NCI-H748 treated with DMSO at 0.1 percent for 48 hours (cell line): Measurements from ENCODE around the gene LIPE.
A peak's percentile ranks its signal among the peaks of the same experiment; 100 is the strongest.

Source experiments
- DNase-seq: peaks from one replicate; lab custom pipeline; 2025; lab: John Stamatoyannopoulos, UW

LIPE gene

DNA sequence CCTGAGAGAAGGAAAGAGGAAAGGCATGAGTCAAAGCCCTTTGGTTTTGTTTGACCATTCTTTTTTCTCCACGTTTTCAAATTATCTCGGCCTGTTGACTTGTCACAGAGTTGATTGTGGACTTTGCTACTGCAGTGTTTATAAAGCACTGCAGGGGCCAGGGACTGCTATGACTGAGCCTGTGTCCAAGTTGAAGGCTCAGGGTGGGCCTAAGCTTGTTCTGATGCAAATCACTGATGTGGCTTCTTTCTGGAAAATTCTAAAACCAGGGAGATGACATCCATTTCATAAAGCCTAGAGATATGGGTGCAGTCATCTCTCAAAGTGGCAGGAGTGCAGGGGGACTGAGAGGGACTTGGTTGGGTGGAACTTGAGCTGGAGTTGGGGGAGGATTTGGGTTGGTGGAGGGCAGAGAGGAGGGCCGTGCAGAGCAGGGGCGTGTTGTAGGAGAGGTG is 16.8 kb upstream of the LIPE start:
- peak; percentile 58 for DNase-seq

DNA sequence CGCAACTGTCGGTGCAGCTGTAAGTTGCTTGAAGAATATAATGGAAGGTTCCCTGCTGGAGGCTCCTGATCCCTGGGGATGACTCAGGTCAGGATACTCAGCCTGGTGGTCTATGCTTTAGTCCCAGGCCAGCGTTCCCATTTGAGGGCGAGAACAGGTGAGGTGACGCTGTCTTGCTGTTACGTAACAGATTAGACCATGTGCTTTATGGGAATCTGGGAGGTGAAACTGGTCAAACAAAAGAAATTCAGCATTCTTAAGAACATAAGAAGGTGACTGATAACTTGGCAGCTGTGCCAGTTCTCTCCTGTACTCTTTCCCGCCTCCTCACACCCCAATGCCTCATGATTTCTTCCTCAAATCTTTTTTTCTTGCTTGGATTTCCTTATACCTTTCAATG is 15.6 kb upstream of the LIPE start, which contains the start of gene CXCL17:
Gene CXCL17, minus strand, starts transcription at position 114 of the 400 bp plus-strand sequence. CDS start 114 bp downstream, outside the sequence.
- DNase-seq, result no peak

DNA sequence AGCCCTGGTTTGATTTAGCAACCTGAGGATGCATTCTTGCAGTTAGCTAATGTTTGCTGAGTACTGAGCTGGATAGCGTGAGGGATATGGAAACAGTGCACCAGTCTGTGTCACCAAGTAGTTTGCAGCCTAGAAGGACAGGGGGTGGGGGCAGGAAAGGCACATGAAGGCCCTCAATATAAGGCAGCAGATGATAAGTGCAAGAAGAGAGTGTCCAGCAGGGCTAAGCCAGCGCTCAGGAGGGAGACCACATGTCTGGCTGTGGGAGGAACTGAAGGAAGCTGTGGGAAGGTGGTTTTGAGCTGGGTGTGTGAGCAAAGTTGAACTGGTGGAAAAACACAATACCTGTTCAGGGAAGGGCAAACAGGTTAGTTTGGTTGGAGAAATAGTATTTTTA is 13.9 kb upstream of the LIPE start:
- no peak for DNase-seq

DNA sequence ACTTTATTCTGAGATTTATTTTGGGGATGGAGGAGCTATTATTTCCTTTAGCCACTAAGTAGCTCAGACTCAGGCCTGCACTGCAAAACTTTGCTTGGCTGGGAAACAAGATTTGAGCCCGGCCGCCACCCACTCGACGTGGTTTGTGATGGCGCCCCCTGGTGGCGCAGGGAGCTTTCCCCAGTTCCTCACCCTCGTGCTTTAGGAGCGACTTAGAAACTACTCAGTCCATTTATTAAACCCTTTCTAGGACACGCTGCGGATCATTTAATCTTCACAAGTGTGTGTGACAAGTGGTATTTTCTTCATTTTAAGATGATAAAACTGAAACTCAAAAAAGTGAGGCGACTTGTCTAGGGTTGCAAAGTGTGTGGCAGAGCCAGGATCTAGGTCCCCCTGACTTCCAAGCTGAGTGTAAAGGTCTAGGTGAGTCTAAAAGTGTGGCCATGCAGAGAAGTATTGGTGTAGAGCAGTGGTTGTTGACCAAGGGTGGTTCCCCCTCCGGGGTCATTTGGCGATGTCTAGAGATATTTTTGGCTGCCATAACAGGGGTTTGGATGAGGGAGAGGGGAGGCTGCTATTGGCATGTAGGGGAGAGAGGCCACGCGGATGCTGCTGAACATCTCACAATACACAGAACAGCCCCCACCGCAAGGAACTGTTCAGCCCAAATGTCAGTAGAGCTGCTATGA is 13.3 kb upstream of the LIPE start:
- peak; percentile 43 for DNase-seq

DNA sequence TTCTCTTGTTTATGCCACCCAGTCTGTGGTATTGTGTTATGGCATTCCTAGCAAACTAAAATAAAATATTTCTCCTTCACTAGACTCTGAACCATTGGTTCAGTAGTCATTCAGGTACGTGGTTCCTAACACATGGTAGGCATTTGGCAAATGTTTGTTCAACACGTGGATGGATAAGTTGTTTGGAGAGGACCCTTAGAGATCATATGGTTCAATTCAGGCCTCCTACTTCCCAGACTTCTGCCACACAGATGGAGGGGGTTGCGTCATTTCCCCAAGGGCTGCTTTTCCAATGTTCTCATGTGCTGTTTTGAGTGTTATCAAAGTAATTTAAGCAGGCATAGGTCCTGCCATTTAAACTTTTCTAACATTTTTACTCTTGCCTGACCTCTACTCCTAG is 8.8 kb upstream of the LIPE start:
- DNase-seq, result no peak

DNA sequence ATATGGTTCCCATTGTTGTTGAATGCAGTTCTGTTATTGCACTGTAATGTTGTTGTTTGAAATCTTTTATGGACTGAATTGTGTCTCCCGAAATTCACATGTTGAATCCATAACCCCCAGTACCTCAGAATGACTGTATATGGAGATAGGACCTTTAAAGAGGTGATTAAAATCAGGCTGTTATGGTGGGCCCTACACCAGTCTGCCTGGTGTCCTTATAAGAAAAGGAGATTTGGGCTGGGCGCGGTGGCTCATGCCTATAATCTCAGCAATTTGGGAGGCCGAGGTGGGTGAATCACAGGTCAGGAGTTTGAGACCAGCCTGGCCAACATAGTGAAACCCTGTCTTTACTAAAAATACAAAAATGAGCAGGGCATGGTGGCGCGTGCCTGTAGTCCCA is 8.1 kb upstream of the LIPE start:
- no peak for DNase-seq

DNA sequence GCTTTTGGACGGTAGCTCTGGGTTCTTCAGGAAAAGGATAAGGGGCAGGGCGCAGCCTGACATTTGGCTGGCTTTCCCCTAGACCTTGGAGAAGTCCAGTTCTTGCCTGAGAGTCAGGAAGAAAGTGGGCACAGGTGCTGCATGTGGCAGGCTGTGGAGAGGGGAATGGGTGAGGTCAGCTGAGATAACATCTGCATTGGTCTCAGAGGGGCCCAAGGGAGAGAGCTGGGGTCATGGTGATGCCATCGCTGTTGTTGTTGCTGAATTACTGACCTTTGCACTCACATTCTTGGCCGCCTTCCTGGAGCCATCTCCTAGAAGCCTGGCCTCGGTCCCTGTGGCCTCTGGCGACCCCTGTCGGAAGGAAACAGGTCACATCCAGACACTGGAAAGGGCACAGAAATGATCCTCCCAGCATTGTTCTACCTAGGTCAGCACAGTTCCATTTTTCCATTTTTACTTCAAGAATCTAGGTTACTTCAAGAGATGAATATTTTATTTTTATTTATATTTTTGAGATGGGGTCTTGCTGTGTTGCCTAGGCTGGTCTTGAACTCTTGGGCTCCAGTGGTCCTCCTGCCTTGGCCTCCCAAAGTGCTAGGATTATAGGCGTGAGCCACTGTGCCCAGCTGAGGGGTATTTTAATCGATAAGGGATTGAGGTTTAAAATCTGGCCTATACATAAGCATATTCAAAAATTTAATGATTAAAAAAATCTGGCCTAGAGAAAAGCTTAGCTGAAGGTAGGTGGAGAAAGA is 6.5 kb upstream of the LIPE start:
- peak; percentile 55 for DNase-seq

DNA sequence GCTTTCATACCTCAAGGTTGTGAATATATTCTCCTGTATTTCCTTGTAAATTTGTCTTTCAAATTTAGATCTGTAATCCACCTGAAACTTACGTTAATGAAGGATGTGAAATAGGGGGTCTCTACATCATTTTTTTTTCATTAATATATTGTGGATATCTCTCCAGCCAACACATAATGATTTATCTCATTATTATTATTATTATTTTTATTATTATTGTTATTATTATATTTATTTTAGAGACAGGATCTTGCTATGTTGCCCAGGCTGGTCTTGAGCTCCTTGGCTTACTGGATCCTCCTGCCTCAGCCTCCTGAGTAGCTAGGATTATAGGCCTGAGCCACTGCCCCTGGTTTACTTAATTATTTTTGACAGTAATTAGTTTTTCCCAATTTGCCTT is 4.3 kb upstream of the LIPE start:
- DNase-seq, result no peak

DNA sequence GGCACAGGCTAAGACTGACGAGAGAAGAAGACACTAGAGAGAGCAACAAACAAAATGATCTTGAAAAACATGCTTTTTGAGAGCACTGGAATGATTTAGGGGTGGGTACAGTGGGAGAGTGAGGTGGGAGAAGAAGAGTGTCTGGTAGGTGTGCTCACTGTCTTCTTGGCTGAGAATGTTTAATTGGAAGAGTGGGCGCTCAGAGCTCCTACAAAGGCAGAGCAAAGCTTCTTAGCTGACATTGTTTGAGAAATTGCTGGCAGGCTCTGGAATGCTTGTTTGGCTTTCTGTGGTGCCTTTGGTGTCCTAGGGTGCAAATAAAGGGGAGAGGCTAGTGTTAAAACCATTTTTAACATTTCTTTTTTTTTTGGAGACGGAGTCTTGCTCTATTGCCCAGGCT is 1.5 kb upstream of the LIPE start:
- no peak for DNase-seq

DNA sequence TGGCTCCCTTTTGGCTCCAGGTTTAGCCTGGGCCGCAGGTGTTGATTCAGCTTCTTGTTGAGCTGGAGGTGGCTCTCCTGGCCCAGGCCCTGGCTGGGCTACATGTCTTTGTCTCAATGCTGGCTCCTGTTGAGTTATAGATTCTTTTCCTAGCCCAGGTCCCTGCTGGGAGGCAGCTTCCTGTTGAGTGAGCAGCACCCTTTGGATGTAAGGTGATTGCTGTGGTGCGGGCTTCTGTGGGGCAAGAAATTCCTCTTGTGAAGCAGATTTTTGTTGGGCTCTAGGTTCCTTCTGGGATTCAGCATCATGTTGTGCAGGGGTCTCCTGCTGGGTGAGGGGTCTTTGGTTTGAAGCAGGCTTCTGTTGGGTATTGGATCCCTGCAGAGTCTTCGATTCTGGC is 545 bp downstream of the LIPE start:
- no peak for DNase-seq

DNA sequence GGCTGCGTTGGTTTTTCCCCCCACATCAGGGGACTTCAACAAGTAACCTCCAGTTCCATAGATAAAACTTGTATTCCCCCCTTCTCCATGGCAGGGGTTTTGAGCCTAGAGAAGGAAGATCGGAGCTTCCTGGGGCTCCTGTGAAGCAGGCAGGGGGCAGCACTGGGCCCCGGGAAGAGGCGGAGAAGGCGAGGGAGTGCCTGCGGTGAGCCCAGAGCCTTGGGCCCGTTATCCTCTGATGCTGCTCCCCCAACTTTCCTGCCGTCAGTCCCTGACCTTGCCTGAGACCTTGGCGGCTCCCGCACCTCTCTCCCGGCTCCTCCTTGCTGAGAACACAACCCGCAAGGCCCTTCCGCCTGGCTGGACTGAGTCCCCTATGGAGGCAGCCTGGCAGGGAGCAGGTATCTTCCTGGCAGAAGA is 2.5 kb downstream of the LIPE start:
- no peak for DNase-seq

DNA sequence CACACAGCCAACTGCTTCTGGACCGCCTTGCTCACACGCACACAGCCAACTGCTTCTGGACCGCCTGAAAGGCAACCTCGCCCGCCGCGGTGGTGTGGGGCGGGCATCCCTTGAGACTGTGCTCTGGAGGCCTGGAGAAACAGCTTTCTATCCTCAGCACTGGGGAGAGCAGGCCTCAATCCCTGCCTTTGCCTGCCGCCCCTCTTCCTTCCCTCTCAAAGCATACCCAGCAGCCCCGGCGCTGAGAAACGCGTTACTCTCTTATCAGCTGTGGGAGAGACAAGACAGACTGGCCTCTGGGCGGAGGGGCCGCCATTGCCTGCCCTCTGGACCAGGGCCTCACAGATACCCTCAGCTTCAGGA is 2.9 kb downstream of the LIPE start:
- no peak for DNase-seq

DNA sequence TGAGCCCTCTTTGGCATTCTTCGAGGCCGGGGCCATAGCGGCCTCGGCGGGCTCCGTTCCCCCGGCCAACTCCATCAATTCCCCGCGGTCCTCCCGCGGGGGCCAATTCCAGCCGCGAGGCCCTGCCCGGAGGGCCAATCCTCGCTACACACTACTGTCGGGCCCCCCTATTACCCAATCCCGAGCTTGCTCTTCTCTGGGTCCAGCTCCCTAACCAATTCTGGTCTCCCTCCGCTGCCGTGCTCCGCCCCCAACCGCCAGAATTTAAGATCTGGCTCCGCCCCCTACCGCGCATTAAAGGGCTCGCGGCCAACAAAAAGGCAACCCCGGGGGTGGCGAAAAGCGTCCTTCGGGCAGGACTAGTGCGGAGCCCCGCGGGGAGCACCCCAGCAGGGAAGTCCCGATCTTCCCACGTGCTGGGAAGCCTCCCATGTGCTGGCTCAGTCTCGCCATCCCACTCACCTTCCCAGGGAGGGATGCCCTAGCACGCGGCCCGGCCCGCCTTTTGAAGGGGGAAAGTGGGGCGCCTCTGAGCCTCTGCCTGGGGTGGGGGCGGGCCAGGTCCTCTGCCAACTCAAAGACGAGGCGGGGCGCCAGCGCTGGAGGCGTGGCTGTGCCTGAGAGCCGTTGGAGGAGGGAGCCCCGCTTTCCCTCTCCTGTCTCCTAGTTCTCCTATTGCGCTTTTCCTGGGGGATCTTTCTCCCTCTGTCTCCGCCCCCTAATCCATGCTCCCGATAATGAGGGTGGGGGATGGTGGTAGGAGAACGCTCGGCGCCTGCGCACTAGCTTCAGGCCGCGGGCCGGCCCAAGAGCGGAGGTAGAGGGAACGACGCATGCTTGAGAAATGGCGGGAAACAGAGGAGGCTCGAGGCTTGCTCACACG is 3.5 kb downstream of the LIPE start:
- peak; percentile 83 for DNase-seq

DNA sequence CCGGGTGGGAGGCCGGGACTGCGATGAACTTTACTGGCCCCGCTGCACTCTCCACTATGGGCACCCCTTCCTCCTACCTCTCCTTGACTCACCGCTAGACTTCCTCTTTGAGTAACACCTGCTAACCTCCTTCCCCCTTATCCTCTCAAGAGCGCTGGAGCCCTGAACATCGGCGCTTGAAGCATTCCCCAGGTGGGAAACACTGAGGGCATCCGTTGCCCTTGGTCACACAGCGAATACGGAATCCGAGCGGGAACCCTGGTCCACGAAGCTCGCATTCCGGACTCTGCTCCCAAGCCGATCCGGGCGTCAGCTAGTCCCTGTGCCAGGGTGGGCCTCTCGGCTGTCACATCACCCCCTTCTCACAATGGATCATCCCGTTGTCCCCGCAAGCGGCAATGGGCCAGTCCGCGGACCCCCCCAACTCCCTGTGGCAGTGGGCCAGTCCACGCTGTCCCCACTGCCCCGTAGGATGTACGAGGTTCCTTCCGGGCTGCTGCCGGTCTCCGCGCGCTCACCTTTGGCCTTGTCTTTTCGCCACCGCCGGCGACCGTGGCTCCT is 4.2 kb downstream of the LIPE start:
- peak; percentile 61 for DNase-seq

DNA sequence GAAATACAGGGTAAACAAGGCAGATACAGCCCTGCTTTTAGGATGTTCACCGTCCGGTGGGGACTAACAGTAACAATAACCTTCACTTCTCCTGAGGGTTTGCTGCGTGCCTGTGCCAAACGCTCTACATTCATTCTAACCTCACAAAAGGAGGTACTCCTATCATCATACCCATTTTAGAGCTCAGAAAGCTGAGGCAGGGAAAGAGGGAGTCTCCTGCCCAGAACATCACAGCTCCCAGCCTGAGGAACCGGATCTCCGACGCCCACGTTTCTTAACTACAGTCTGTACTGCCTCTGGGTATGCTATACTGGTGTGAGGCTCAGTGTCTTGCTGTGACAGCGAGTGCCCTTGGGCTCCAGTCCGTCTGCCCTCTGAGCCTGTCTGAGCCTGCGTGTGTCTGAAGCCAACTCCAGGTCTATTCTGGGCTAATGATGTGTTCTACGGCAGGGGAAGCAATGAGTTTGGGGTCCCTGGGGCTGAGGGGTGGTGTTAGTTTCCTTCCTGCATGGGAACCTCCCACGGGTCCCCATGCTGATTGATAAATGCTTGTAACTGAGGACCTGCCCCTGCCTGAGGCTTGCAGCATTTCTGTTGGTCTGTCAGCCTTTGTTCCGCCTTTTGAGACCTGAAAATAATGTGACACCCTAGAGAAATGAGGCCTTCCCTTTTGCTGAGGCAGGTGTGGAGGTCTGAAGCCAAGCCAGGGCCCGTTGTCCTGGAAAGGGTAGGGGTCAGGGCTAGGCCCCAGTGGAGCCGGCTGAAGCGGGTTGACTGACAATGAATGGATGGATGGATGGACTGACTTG is 4.9 kb downstream of the LIPE start:
- no peak for DNase-seq

DNA sequence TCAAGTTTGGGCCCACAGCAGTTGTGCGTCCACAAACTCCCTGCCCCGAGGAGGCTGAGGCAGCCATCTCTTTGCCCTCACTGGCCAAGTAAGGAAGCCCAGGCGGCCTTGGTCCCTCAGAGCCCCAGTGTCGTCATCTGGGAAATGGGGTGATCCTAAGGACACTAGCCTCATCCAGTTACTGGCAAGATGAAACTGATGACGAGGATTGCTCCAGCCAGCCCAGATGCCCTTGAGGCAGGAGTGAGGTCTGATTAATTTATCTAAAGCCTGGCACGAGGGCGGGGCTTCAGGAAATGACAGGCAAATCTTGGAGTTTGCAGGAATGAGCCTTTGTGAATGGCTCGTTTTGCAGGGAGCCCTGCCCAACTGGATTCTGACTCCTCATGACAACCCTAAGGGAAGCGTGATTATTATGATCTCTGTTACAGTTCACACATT is 5.6 kb downstream of the LIPE start:
- DNase-seq, result no peak

DNA sequence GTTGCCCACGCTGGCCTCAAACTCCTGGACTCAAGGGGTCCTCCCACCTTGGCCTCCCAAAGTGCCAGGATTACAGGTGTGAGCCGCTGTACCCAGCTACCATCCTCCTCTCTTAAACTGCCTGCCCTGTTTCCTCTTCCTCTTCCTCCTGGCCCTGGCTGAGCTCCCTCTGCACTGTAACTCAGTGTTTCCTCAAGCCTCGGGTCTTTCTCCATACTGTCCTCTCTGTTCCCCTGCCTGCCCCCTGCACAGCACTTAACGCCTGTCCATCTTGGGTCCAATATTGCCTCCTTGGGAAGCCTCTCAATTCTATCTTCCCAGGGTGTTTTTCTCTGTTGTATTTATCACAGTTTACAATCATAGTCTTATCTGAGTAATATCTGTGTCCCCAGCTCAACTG is 6.1 kb downstream of the LIPE start:
- no peak for DNase-seq

DNA sequence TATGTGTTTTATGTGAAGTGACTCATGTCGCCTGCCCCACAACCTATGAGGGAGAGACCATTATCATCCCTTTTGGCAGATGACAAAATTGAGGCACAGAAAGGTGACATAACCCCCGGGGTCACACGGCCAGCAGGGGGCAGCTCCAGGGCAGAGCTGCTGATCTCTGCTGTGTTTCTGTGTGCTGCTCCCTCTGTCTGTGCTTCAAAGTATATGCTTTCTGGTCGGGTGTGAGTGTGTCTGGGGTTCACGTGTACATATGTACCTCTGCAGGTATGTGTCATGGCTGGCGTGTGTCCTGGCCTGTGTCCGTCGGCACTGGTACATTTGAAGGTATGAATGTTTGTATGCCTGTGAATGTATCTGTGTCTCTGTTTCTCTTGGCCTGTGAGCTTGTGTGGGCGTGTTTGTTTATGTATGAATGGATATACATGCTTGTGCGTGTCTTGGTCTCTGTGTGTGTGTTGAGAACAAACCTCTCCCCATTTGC is 7.1 kb downstream of the LIPE start:
- peak; percentile 19 for DNase-seq

DNA sequence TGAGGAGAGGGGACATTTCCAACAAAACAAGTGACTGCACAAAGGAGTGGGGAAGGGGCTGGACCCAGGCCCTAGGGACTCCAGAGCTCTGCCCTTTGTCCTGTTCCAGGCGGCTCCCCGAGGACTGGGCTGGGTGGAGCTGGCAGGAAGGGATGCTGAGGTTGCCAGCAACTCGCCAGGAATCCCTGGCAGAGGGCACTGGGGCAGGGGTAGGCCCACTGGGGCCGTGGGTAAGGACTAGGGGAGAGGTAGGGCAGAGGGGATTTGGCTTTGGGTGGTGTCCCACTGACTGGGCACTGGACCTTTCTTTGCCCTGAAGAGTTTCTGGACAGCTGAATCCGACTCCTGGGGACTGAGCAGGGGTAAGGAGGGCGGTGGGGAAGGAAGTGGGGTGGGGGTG is 7.9 kb downstream of the LIPE start:
- DNase-seq, result no peak

DNA sequence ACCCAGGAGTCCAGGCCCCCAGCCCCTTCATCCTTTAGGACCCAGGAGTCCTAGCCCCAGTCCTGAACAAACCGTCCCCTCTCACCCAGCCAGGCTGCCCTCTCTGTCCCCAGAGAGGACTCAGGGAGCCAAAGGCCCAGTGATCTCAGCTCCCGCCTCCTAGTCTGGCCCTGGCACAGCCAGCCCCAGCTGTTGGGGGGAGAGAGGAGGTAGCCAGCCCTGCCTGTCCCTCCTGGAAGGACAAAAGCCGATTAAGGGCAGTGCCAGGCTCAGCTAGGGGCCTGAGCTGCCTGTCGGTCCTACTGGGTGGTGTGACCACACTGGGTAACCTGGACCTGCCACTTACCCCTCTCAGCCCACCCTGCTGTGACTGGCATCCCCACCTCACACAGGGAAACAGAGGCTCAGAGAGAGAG is 14.5 kb downstream of the LIPE start:
- no peak for DNase-seq

DNA sequence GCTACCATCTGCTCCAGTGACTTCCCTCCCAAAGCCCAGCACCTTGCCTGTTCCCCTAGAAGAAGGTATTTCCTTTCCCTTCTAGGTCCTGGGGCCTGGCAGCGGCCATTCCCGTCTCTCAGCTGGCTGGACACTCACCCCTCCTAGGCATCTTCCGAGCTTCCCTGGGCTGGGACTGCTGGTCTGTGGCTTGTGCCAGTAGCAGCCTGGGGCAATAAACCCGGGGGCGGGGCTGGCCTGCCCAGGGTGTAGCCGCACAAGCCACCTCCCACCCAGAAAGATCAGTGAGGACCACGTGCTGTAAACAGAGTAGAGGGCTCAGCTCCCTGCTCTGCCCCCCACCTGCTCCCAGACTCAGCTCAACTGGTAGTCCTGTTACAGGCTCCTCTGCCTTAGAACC is 15.0 kb downstream of the LIPE start:
- no peak for DNase-seq
